Testis (tissue), 3 donors: Measurements from ENCODE around the gene SMIM43. TPM values are rescaled to one million over a fixed set of nuclear protein-coding genes. Genes with fewer than 3 reads are reported as not detected.
"Not testable (repeated sequence)": the region's sequence is repeated elsewhere in the genome, so short reads cannot be mapped to it uniquely, and the experiment has no call there.

Source experiments
- DNase-seq: peaks from one replicate; pipeline ENCODE4 v3.0.0-alpha.2; 2019
- H3K27ac ChIP-seq, 2 donors: fragments of 200-600 bp; sonication (generic); one replicate each; pipeline ENCODE4 v1.5.1; 2019
- H3K27me3 ChIP-seq: fragments of 200-600 bp; sonication (generic); one replicate; pipeline ENCODE4 v1.5.1; 2019
- H3K36me3 ChIP-seq: fragments of 200-600 bp; sonication (generic); one replicate; pipeline ENCODE4 v1.5.1; 2017; ENCODE audit warnings: low read depth; ENCODE audit errors: missing control alignments
- H3K4me1 ChIP-seq: fragments of 200-600 bp; sonication (generic); one replicate; pipeline ENCODE4 v1.5.1; 2019
- H3K4me3 ChIP-seq, 2 donors: fragments of 200-600 bp; sonication (generic); one replicate each; pipeline ENCODE4 v1.5.1; 2017 to 2019
- H3K9me3 ChIP-seq: fragments of 200-600 bp; sonication (generic); one replicate; pipeline ENCODE4 v1.5.1; 2017
- CTCF ChIP-seq, 3 experiments: fragments of 450-650 bp in 2 of 3; fragments of 200-600 bp in 1 of 3; sonication (generic) in 1 of 3; IDR thresholded peaks; one replicate each; pipeline ENCODE4 v1.5.1; 2016 to 2019; ENCODE audit warnings: antibody characterized with exemption in 3 of 3, mild to moderate bottlenecking in 2 of 3, moderate library complexity in 1 of 3
- POLR2A ChIP-seq: fragments of 450-650 bp; IDR thresholded peaks from one replicate; pipeline ENCODE4 v1.6.1; 2017; ENCODE audit warnings: antibody characterized with exemption, mild to moderate bottlenecking, moderate library complexity
- WGBS, 2 donors: methylation state at CpG; one replicate each; pipeline ENCODE4 v1.1.5; 2018; 5-methylcytosine and 5-hydroxymethylcytosine counted together
- intact Hi-C: fragments of 100-400 bp; cut with DNase I; formaldehyde crosslinking; loops from one replicate; pipeline ENCODE4 v1.15.1; 2023; ENCODE audit warnings: low total_unique reads
- polyA plus RNA-seq: library from polyadenylated mRNA; stranded (reverse); fragments of 350-450 nt; fragmentation: Illumina TruSeq; extraction: RNeasy Lipid Tissue Mini Kit (QIAGEN cat#74804); gene quantifications from one replicate; pipeline ENCODE4 v1.2.3, GENCODE V29; 2014; ENCODE audit warnings: low read depth, low replicate concordance; ENCODE audit not compliant: insufficient read depth
- total RNA-seq, 2 donors: library from RNA; depleted of rRNA; stranded (reverse); fragments of >200 nt; gene quantifications; one replicate each; pipeline ENCODE4 v1.2.3, GENCODE V29; 2016

Gene SMIM43
- total and polyA plus RNA-seq, 3 donors from 2014 or later, result 0.25 to 0.87 (median 0.30) TPM

GRCh38 chr4:121758925-121759568, 5.9 kb downstream of the SMIM43 start:
- Histone ChIP-seq H3K27me3 (no peaks in the 10 kb centered on the region), H3K36me3 (no peaks in the 10 kb centered on the region), H3K27ac (no peak overlapping the region), H3K4me1 (no peaks in the 10 kb centered on the region), H3K9me3 (no peaks in the 10 kb centered on the region), H3K4me3 (no peak overlapping the region)
- TF ChIP-seq CTCF (IDR thresholded peaks at IDR 0.05) (no peak), POLR2A (no peak)
- no peak for DNase-seq
- intact Hi-C loops, result no loop called here
- WGBS, 2 donors, result 92 to 97% methylated on average over 2 of the region's 2 CpGs

GRCh38 chr4:121752142-121752541, 12.8 kb downstream of the SMIM43 start:
- WGBS, 2 donors, result 93 to 100% methylated on average over 1 of the region's 1 CpG
- H3K27me3 ChIP-seq, H3K4me1 ChIP-seq, H3K27ac ChIP-seq, H3K9me3 ChIP-seq, DNase-seq, H3K4me3 ChIP-seq, intact Hi-C loops, H3K36me3 ChIP-seq: not testable (repeated sequence)

- H3K27ac ChIP-seq, result no peak overlapping the region
- no peak overlapping the region for H3K4me3 ChIP-seq
- H3K9me3 ChIP-seq, result no peaks in the 10 kb centered on the region
- intact Hi-C loops, result no loop called here
- no peak for DNase-seq
- no peaks in the 10 kb centered on the region for H3K27me3 ChIP-seq
- TF ChIP-seq CTCF (IDR thresholded peaks at IDR 0.05) (no peak), POLR2A (no peak)
- H3K36me3 ChIP-seq, result no peaks in the 10 kb centered on the region
- no peaks in the 10 kb centered on the region for H3K4me1 ChIP-seq
- WGBS, 2 donors, result 24 to 43% methylated on average over 4 of the region's 4 CpGs
These were observed 15.7 kb downstream of the SMIM43 start for GRCh38 chr4:121749225-121749624.

- H3K9me3 ChIP-seq, result no peaks in the 10 kb centered on the region
- TF ChIP-seq CTCF (IDR thresholded peaks at IDR 0.05), result no peak
- TF ChIP-seq POLR2A, result no peak
- intact Hi-C loops, result no loop called here
- H3K4me3 ChIP-seq, result no peak overlapping the region
- no peaks in the 10 kb centered on the region for H3K27me3 ChIP-seq
- no peak for DNase-seq
- 73 to 84% methylated on average over 3 of the region's 3 CpGs for WGBS, 2 donors
- H3K36me3 ChIP-seq, result no peaks in the 10 kb centered on the region
- no peak overlapping the region for H3K27ac ChIP-seq
- H3K4me1 ChIP-seq, result no peaks in the 10 kb centered on the region
These were observed 22.2 kb downstream of the SMIM43 start for GRCh38 chr4:121742794-121743193.

GRCh38 chr4:121741751-121742150, 23.2 kb downstream of the SMIM43 start:
- WGBS, 2 donors, result 32 to 36% methylated on average over 7 of the region's 7 CpGs
- intact Hi-C loops, result no loop called here

More at GRCh38 chr4:121741751-121742150, 23.2 kb downstream of the SMIM43 start:
- no peaks in the 10 kb centered on the region for H3K36me3 ChIP-seq
- no peaks in the 10 kb centered on the region for H3K9me3 ChIP-seq
- TF ChIP-seq CTCF (IDR thresholded peaks at IDR 0.05), result no peak
- no peak for TF ChIP-seq POLR2A
- H3K4me1 ChIP-seq, result no peaks in the 10 kb centered on the region
- no peak overlapping the region for H3K27ac ChIP-seq
- no peaks in the 10 kb centered on the region for H3K27me3 ChIP-seq
- no peak for DNase-seq
- H3K4me3 ChIP-seq, result no peak overlapping the region
